C4-2B (cell line): ENCODE data around the gene LRFN2.

ENCODE experiments used
- H3K27ac ChIP-seq: fragments of 450-650 bp; 2 replicates; pipeline ENCODE4 v1.5.1; 2017
- CTCF ChIP-seq: fragments of 450-650 bp; conservative IDR thresholded peaks from 2 replicates; pipeline ENCODE4 v1.5.1; 2017; ENCODE audit warnings: mild to moderate bottlenecking
- ZFX ChIP-seq: fragments of 450-650 bp; IDR thresholded peaks from 2 replicates; pipeline ENCODE4 v1.6.1; 2017

LRFN2 gene

GRCh38 chr6:40537446-40537845 is 49.7 kb downstream of the LRFN2 start:
- H3K27ac ChIP-seq: no peak overlapping the region
- TF ChIP-seq CTCF (no peak), ZFX (no peak)

- TF ChIP-seq ZFX (no peak), CTCF (no peak; the same call in 1 of the 2 replicates)
- H3K27ac ChIP-seq: no peak overlapping the region
Measured at GRCh38 chr6:40536442-40536841, 50.7 kb downstream of the LRFN2 start.

GRCh38 chr6:40535819-40536380 is 51.3 kb downstream of the LRFN2 start:
- H3K27ac ChIP-seq: no peak overlapping the region
- TF ChIP-seq ZFX: no peak
- TF ChIP-seq CTCF: no peak

- H3K27ac ChIP-seq: no peak overlapping the region
Measured at GRCh38 chr6:40535110-40535818, 51.9 kb downstream of the LRFN2 start.

GRCh38 chr6:40532349-40533000 is 54.7 kb downstream of the LRFN2 start:
- TF ChIP-seq ZFX (no peak), CTCF (no peak)
- no peak overlapping the region for H3K27ac ChIP-seq

More at GRCh38 chr6:40535110-40535818, 51.9 kb downstream of the LRFN2 start:
- TF ChIP-seq ZFX: no peak
- TF ChIP-seq CTCF: no peak

- no peak overlapping the region for H3K27ac ChIP-seq
- no peak for TF ChIP-seq CTCF
- TF ChIP-seq ZFX: no peak
Measured at GRCh38 chr6:40529919-40530318, 57.2 kb downstream of the LRFN2 start.

GRCh38 chr6:40529040-40529439 is 58.1 kb downstream of the LRFN2 start:
- TF ChIP-seq ZFX (no peak), CTCF (no peak)
- no peak overlapping the region for H3K27ac ChIP-seq
